DMS53 treated with DMSO at 0.1 percent for 48 hours (cell line): ENCODE results near the gene ARL17B.
"Not testable (repeated sequence)": the region's sequence is repeated elsewhere in the genome, so short reads cannot be mapped to it uniquely, and the experiment has no call there.

Source experiments
- DNase-seq: peaks from one replicate; lab custom pipeline; 2025; ENCODE audit not compliant: unreplicated experiment; lab: John Stamatoyannopoulos, UW

ARL17B gene

GRCh38 chr17:46252804-46253203, 108.8 kb downstream of the ARL17B start:
- not testable (repeated sequence) for DNase-seq

- DNase-seq: not testable (repeated sequence)
Observed at GRCh38 chr17:46249153-46249552, 112.4 kb downstream of the ARL17B start.

GRCh38 chr17:46244949-46245768, 116.4 kb downstream of the ARL17B start:
- not testable (repeated sequence) for DNase-seq

GRCh38 chr17:46244339-46244913, 117.1 kb downstream of the ARL17B start:
- not testable (repeated sequence) for DNase-seq

GRCh38 chr17:46243928-46244327, 117.6 kb downstream of the ARL17B start:
- not testable (repeated sequence) for DNase-seq

- not testable (repeated sequence) for DNase-seq
Observed at GRCh38 chr17:46243505-46243904, 118.1 kb downstream of the ARL17B start.

GRCh38 chr17:46231359-46231758, 130.2 kb downstream of the ARL17B start:
- not testable (repeated sequence) for DNase-seq

- DNase-seq: peak; percentile 98
Observed at GRCh38 chr17:46225274-46225794, 136.2 kb downstream of the ARL17B start.

GRCh38 chr17:46224864-46225263, 136.7 kb downstream of the ARL17B start:
- DNase-seq: not testable (repeated sequence)
